HG03103 (cell line): Measurements from ENCODE around the gene FSTL4.

Experiments used
- ATAC-seq: cut with Tn5 transposase; IDR thresholded peaks from one replicate; pipeline ENCODE4 v1.9.1; 2021; ENCODE audit warnings: low read depth; ENCODE audit not compliant: unreplicated experiment

The FSTL4 gene

GRCh38 chr5:133434336-133434735 lies 178.0 kb downstream of the FSTL4 start:
- no peak for ATAC-seq

- no peak for ATAC-seq
Observed at GRCh38 chr5:133433641-133434040, 178.7 kb downstream of the FSTL4 start.

GRCh38 chr5:133432956-133433532 lies 179.3 kb downstream of the FSTL4 start:
- ATAC-seq, result no peak

DNA sequence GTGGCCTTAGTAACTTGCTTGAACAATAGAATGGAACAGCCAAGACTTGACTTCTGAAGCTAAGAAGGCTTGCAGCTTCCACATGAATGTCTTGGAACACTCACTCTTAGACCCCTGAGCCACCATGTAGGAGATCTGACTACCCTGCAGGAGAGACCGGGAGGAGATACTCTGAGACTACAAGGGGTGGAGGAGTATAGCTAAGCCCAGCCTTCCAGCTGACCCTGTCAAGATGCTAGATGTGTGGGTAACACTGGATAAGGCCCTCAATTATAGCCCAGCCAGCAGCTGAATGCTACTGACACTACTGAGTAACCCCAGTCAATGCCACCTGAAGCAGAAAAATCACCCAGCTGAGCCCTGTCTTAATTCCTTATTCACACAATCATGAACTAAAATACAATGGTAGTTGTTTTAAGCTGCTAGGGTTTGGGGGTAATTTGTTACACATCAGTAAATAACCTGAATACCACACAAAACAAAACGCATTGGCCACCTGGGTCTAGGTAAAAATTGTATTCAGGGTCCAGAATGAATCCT lies 180.9 kb downstream of the FSTL4 start:
- no peak for ATAC-seq

DNA sequence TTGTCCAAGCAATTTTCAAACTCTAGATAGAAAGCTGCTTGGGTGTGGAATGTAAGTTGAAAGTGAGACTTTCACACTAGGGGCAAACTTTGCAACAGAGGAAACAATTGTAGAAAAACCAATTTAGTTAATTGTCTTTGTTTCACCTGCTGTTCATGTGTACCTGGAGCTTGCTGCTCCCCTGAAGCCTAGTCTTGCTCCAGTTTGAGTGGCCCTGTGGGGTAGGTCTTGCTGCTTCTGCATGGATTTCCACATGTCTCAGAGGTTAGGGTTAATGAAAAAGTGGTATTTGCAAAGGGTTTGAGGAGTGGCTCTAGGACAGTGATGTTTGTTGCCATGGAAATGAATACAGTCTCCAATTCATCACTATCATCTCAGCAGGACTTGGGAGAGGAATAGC lies 182.2 kb downstream of the FSTL4 start:
- ATAC-seq, result no peak

GRCh38 chr5:133429046-133429445 lies 183.3 kb downstream of the FSTL4 start:
- ATAC-seq, result no peak

DNA sequence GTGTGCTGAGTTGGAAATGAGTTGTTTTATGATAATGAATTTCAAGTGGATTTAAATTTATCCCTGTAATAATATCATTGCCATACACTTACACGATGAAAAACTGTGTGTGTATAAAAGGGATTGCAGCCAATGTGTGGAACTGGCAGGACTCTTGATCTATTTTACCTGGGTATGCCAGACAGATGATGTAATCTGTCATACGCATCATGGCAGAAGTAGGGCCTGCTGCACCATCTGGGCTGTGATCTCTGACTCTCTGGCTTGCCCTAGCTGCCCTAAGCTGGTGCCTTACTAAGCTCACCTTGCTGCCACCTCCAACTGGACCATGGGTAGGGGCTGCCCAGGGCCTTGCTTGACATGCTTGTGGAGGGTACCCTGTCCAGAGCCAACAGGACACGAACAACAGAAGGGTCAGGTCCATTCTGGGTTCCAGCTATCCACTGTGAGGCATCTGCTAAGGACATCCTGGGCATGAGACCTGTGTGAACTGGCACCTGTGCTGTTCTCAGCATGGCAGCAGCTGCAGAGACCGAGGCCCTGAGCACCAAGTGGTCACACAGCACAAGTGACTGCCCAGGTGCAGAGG lies 184.2 kb downstream of the FSTL4 start:
- ATAC-seq, result no peak

- ATAC-seq, result no peak
Observed at GRCh38 chr5:133427121-133427777, 185.1 kb downstream of the FSTL4 start.

GRCh38 chr5:133426264-133426663 lies 186.1 kb downstream of the FSTL4 start:
- ATAC-seq, result no peak

DNA sequence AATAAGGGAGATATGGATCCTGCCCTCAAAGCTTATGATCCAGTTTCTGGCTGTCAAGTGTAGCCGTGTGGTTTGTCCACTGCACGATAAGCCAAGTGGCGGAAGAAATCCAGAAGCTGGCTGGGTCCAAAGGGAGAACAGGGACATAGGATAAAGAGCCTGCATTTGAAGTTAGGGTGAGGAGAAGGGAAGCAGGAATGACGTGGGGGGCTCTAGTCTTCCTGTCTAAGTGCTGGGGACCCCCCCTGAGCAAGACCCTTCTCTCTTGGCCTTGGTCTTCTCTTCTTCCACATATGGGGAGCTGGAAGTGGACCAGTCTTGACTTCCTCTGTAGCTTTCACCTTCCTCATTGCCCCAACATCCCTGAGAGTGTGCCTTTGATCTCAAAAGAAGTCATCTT lies 186.6 kb downstream of the FSTL4 start:
- ATAC-seq, result no peak

GRCh38 chr5:133425222-133425621 lies 187.1 kb downstream of the FSTL4 start:
- ATAC-seq, result no peak

- ATAC-seq, result peak; percentile 72
Observed at GRCh38 chr5:133423618-133424282, 188.6 kb downstream of the FSTL4 start.

- no peak for ATAC-seq
Observed at GRCh38 chr5:133423011-133423617, 189.2 kb downstream of the FSTL4 start.

DNA sequence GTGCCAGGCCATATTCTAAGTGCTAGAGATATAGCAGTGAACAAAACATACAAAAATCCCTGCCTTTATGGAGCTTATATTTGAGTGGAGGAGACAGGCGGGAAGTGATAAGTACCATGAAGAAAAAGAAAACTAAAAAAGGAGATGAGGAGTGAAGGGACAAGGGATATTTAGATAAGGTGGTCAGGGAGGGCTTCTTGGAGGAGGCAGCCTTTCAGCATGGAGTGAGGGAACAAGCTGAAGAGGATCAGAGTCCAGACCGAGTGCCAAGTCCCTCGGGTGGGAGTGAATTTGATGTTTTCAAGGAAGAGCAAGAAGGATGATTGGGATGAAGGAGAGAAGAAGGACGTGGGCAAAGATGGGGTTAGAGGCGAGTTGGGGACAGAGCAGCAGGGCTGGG lies 190.5 kb downstream of the FSTL4 start:
- ATAC-seq, result no peak

DNA sequence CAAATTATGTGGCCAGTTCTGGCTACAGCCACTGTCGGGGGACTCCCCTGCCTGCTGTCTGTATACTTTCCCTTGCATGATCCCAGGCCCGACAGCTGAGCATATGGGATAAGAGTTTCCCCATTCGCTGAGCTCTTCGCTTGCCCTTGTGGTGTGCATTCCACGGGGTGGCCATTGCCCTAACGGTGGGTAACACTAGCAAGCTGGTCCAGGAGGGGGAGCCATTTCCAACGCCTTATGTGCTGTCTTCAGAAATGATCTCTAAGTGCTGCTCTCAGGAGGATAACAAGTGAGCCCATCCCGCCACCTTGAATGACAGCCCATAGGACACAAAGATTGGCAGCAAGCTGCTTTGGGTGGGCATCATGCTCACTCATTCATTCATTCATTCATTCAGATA lies 190.9 kb downstream of the FSTL4 start:
- ATAC-seq, result no peak

DNA sequence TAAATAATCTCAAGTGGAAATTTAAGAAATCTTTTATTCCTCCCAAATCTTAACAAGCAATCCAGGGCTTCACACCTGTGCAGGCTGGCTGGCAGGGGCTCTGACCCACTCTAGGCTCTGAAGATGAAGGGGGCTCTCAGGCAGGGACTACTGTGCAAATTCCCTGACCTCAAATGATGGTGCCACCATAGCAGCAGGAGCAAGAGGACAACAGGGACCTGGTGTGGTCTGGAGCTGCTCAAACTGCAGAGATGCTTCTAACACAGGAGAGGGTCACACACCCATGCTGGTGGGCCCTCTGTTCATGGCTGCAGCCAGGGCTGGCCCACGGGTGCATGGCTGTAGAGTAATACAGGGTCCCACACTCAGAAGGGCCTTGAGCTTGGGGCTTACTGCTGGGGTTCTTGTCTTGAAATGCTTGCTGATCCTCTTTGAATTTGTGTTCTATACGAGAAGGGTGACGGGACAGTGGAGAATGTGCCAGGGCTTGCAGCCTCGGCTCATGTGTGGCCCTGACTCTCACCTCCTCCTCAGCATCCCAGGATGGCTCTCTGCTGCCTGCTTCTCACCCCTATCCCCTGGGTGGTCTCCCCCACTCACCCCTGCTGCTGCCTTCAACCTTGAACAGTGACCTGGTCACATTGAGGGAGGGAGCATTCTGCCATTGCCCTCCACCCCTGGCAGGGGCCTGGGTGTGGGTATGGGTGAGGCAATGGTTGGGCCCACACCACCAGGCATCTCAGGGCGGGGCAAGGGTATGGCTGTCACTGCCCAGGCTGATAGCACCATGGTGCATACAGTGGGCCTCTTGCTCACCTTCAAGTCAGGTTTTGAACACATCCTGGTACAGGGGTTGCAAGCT lies 191.7 kb downstream of the FSTL4 start:
- ATAC-seq, result no peak

- ATAC-seq, result no peak
Observed at GRCh38 chr5:133415906-133416305, 196.4 kb downstream of the FSTL4 start.

DNA sequence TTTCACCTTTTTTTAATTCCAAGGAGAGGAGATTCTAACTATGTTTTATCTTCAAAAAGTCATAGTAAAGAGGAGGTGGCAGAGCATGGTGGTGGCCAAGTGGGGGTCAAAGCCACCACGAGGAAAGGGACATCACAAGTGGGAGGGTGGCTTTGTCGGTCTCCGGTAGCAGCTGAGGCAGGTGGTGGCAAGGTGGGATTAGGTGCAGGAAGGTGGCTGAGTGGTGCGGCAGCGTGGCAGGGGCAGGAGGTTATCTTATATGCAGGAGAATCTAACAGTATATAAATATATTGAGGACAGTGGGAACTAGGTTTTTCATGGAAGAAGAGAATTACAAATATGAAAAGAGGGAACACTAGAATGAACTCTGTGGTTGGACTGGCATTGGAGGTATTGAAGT lies 196.8 kb downstream of the FSTL4 start:
- no peak for ATAC-seq

DNA sequence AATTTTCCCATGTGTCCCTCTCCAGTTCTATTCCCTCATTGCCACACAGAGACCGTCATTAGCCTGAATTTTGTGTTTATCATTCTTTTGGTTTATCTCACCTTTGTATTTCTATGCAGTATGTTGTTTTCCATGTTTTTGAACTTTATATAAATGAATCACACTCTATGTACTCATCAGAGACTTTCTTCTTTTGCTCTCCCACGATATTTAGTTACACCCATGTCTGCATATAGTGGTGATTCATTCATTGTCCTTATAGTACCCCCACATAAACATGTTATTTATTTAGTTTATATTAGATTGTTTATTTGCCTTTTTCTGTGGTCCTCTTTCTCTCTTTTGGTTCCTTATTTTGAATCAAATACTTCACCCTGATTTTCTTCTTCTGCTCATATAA lies 199.7 kb downstream of the FSTL4 start:
- no peak for ATAC-seq

DNA sequence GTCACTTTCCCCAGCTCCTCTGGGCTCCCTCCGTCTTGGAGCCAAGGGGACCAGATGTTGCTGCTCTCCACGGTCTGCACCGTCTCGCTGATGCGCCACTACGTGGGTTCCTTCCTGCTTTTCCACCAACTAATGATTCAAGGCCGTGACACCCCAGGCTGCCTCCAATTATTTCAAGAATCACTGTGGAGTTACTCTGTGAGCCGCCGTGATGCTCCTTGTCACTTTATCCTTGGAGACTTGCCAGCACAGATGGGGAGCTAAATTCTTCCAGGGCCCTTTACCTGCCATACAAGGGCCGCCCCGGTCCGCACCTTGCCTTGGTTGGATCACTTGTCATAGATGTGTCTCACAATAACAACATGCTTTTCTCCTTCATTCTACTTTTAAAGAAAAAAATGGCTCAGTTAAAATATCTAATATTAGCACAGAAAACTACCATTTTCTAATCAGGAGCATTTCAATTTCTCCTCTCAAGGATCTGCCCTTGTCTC lies 202.0 kb downstream of the FSTL4 start:
- ATAC-seq, result no peak
